ENCODE results near the gene HAUS6. TPM values are rescaled to one million over a fixed set of nuclear protein-coding genes. Genes with fewer than 3 reads are reported as not detected.

HAUS6 gene
- total and polyA plus RNA-seq, 2 of the 13 experiments (the other 11 are each of a cell fraction or from before 2014, with no cell fraction given), result 9.8 to 31.1 TPM

DNA sequence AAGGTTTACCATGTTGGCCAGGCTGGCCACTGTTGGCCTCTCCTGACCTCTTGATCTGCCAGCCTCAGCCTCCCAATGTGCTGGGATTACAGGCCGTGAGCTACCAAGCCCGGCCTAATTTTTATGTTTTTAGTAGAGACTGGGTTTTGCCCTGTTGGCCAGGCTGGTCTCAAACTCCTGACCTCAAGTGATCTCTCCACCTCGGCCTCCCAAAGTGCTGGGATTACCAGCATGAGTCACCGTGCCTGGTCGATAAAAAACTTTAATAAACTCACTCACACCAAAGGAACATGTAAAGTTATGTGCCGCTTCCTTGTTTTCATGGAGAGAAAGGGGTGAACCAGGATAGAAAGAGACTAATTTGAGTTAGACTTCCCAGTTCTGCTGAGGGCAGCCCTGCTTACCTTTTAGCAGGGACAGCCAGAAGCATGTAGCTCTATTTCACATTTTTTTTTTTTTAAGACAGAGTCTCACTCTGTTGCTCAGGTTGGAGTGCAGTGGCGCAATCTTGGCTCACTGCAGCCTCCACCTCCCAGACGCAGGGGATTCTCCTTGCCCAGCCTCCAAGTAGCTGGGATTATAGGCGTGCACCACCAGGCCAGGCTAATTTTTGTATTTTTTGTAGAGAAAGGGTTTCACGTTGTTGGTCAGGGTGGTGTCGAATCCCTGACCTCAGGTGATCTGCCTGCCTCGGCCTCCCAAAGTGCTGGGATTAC, 11.4 kb upstream of the HAUS6 start (continued):
- TF ChIP-seq, protein P1, sequence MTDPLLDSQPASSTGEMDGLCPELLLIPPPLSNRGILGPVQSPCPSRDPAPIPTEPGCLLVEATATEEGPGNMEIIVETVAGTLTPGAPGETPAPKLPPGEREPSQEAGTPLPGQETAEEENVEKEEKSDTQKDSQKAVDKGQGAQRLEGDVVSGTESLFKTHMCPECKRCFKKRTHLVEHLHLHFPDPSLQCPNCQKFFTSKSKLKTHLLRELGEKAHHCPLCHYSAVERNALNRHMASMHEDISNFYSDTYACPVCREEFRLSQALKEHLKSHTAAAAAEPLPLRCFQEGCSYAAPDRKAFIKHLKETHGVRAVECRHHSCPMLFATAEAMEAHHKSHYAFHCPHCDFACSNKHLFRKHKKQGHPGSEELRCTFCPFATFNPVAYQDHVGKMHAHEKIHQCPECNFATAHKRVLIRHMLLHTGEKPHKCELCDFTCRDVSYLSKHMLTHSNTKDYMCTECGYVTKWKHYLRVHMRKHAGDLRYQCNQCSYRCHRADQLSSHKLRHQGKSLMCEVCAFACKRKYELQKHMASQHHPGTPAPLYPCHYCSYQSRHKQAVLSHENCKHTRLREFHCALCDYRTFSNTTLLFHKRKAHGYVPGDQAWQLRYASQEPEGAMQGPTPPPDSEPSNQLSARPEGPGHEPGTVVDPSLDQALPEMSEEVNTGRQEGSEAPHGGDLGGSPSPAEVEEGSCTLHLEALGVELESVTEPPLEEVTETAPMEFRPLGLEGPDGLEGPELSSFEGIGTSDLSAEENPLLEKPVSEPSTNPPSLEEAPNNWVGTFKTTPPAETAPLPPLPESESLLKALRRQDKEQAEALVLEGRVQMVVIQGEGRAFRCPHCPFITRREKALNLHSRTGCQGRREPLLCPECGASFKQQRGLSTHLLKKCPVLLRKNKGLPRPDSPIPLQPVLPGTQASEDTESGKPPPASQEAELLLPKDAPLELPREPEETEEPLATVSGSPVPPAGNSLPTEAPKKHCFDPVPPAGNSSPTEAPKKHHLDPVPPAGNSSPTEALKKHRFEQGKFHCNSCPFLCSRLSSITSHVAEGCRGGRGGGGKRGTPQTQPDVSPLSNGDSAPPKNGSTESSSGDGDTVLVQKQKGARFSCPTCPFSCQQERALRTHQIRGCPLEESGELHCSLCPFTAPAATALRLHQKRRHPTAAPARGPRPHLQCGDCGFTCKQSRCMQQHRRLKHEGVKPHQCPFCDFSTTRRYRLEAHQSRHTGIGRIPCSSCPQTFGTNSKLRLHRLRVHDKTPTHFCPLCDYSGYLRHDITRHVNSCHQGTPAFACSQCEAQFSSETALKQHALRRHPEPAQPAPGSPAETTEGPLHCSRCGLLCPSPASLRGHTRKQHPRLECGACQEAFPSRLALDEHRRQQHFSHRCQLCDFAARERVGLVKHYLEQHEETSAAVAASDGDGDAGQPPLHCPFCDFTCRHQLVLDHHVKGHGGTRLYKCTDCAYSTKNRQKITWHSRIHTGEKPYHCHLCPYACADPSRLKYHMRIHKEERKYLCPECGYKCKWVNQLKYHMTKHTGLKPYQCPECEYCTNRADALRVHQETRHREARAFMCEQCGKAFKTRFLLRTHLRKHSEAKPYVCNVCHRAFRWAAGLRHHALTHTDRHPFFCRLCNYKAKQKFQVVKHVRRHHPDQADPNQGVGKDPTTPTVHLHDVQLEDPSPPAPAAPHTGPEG (CRISPR knock-in tag; IDR thresholded peaks at IDR 0.05), result no peak
- TF ChIP-seq STAG1 (CRISPR knock-in tag; IDR thresholded peaks at IDR 0.05), result 0 out of 2 replicates have a peak, but pooled peaks have one; percentile 2
- TF ChIP-seq MBD4 (IDR thresholded peaks at IDR 0.05; ENCODE audit: borderline replicate concordance, low read length), result 0 out of 2 replicates have a peak, but pooled peaks have one; percentile 24
- peak; percentile 25; the same call in 1 of the 2 replicates for TF ChIP-seq NR2F6 (IDR thresholded peaks at IDR 0.05)
- TF ChIP-seq NR2F6 (CRISPR knock-in tag; IDR thresholded peaks at IDR 0.05), result no peak
- TF ChIP-seq, protein P2, sequence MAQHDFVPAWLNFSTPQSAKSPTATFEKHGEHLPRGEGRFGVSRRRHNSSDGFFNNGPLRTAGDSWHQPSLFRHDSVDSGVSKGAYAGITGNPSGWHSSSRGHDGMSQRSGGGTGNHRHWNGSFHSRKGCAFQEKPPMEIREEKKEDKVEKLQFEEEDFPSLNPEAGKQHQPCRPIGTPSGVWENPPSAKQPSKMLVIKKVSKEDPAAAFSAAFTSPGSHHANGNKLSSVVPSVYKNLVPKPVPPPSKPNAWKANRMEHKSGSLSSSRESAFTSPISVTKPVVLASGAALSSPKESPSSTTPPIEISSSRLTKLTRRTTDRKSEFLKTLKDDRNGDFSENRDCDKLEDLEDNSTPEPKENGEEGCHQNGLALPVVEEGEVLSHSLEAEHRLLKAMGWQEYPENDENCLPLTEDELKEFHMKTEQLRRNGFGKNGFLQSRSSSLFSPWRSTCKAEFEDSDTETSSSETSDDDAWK (CRISPR knock-in tag; IDR thresholded peaks at IDR 0.05), result no peak
- TF ChIP-seq, protein P3, sequence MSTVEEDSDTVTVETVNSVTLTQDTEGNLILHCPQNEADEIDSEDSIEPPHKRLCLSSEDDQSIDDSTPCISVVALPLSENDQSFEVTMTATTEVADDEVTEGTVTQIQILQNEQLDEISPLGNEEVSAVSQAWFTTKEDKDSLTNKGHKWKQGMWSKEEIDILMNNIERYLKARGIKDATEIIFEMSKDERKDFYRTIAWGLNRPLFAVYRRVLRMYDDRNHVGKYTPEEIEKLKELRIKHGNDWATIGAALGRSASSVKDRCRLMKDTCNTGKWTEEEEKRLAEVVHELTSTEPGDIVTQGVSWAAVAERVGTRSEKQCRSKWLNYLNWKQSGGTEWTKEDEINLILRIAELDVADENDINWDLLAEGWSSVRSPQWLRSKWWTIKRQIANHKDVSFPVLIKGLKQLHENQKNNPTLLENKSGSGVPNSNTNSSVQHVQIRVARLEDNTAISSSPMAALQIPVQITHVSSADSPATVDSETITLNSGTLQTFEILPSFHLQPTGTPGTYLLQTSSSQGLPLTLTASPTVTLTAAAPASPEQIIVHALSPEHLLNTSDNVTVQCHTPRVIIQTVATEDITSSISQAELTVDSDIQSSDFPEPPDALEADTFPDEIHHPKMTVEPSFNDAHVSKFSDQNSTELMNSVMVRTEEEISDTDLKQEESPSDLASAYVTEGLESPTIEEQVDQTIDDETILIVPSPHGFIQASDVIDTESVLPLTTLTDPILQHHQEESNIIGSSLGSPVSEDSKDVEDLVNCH (CRISPR knock-in tag; IDR thresholded peaks at IDR 0.05), result no peak
- TF ChIP-seq ZBTB21 (CRISPR knock-in tag; IDR thresholded peaks at IDR 0.05), result no peak
- TF ChIP-seq SAFB2 (CRISPR knock-in tag; IDR thresholded peaks at IDR 0.05; ENCODE audit: borderline replicate concordance, low read depth), result no peak
- no peak for TF ChIP-seq AKAP8 (CRISPR knock-in tag; IDR thresholded peaks at IDR 0.05)
- peak; percentile 67 for TF ChIP-seq PAF1 (CRISPR knock-in tag; IDR thresholded peaks at IDR 0.05)
- TF ChIP-seq FOSL2 (CRISPR knock-in tag; IDR thresholded peaks at IDR 0.05), result peak; percentile 85
- no peak for TF ChIP-seq GATA4 (IDR thresholded peaks at IDR 0.05; ENCODE audit: borderline replicate concordance, low read depth)
- TF ChIP-seq KAT2B (IDR thresholded peaks at IDR 0.05; ENCODE audit: borderline replicate concordance, low read depth, low read length), result no peak
- TF ChIP-seq ZNF780A (CRISPR knock-in tag; IDR thresholded peaks at IDR 0.05), result no peak
- no peak for TF ChIP-seq ZNF317 (CRISPR knock-in tag; IDR thresholded peaks at IDR 0.05)
- TF ChIP-seq MXD4 (CRISPR knock-in tag; IDR thresholded peaks at IDR 0.05), result 0 out of 2 replicates have a peak, but pooled peaks have one; percentile 33
- 0 out of 2 replicates have a peak, but pooled peaks have one; percentile 47 for TF ChIP-seq ZNF816 (CRISPR knock-in tag; IDR thresholded peaks at IDR 0.05; ENCODE audit: borderline replicate concordance)
- peak; percentile 9; the same call in 1 of the 2 replicates for TF ChIP-seq TOE1 (CRISPR knock-in tag; IDR thresholded peaks at IDR 0.05)
- TF ChIP-seq KLF11 (CRISPR knock-in tag; IDR thresholded peaks at IDR 0.05), result peak; percentile 38; the same call in 1 of the 2 replicates

All from HepG2 (cell line).